CD4-positive, alpha-beta T cell treated with Interleukin-2 at 100 ng/mL for 4 hours (primary cell): ENCODE results near the gene ARHGEF9.

Experiments used
- DNase-seq: peaks from one replicate; pipeline ENCODE4 v3.0.0-alpha.2; 2020; ENCODE audit warnings: low spot score

Gene ARHGEF9

GRCh38 chrX:63746278-63746677 is 38.7 kb downstream of the ARHGEF9 start:
- peak; percentile 53 for DNase-seq

DNA sequence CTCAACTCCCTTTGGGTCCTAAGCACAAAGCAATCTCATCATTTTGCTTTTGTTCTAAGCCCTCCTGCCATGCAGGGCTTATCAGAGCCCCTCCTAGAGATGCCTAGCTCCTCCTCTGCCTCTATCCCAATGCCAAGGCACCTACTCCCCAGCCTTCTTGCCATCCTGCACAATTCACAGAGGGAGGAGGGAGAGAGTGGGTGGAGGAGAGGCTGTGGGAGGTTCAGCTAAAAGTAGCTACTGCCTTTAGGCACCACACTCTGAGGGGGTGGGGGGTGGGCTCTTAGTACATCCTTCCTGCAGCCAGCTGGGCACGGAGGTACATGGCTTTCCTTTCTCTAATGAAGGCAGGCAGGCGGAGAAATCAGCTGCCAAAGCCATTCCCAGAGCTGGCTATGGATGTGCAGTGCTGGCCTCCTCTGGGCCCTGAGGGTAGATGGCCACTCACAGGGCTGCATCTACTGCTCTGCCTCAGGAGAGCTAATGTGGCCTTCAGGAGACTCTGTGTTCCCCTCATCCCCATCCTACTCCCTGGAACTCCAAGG is 40.1 kb downstream of the ARHGEF9 start:
- DNase-seq = no peak

GRCh38 chrX:63743596-63743995 is 41.4 kb downstream of the ARHGEF9 start:
- no peak for DNase-seq

- DNase-seq = no peak
Measured at GRCh38 chrX:63740382-63740781, 44.6 kb downstream of the ARHGEF9 start.

DNA sequence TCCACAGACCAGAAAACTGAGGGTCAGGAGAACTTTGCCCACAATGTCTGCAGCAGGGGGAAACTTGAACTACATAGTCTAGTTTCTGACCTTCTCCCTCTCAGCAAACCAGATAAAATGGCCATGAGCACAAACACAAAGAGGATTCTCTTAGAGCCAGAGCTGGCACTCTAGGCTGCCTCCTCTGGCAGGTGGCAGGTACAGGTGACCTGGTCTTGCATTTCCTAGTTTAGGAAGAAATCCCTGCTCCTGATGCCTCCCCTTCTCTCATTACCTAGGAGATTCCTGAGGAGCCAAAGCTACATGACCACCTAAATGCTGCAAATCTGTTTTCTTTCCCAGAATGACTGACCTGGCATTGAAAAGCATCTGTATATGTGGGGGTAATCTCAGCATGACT is 45.1 kb downstream of the ARHGEF9 start:
- no peak for DNase-seq

DNA sequence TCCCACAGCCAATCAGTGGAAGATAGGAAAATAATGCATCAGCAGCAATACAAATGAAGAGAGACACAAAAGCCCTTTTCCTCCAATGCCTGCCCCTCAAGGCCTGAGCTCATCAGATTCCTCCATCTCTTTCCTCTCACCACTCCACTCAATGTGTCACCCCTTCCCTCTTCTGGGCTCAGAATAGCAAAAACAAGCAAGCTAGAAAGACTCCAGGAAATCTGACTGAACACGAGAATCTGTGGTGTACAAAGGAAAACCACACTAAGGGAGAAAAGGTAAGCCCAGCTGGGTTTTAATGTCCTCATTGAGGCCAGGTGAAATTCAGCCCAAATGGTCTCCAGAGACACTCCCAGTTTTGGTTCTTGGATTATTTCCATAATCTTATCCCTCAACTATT is 46.3 kb downstream of the ARHGEF9 start:
- no peak for DNase-seq

DNA sequence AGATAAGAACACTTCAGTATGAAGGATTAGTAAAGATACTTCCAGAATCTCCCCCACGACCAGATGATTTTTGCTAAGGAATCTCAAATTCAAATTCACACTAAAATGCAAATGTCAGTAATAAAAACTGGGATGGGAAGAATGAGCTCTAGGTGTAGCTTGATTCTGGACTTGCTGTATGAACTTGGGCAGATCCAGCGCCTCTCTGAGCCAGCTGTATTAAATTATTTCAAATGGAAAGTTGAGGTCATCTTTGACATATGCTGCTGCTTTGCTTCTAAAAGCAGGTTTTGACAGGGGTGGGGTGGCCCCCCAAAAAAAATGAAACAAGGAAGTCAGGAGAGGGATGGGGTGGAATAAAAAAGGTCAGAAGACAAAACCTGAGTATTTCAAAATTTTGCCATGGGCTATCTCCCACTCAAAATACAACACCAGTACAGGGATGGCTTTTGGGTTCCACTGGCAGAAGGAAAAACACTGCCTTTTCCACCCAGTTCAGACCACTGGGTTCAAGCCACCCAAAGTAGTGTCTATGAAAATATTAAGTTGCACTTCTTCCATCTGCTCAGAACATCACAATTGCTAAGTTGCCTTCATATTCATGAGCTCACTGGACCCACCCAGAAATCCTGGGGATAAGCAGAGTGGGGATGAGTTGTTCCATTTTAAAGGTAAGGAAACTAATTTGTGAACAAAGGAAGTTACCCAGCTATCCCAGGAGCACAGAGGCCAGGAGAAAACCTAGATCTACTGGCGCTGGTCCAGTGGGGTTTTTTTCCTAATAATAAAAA is 47.7 kb downstream of the ARHGEF9 start:
- no peak for DNase-seq

DNA sequence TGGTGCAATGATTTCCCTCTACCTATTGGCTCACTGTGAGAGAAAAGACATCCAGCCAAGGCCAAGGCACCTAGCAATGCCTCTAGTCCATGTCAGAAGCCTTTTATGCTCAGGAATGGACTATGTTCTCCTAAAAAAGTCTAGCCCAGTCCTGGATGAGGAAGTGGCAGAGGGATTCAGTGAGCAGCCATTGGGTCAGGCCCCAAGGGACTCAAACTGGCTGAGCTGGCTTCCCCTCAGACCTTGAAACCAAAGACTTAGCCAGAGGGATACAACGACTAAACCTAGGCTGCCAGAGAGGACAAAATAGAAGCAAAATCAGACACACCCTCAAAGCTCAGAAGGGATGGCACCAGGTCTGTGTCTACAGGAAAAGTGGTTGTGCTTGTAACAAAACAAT is 49.1 kb downstream of the ARHGEF9 start:
- DNase-seq = no peak

GRCh38 chrX:63720293-63720692 is 64.7 kb downstream of the ARHGEF9 start:
- DNase-seq = no peak

DNA sequence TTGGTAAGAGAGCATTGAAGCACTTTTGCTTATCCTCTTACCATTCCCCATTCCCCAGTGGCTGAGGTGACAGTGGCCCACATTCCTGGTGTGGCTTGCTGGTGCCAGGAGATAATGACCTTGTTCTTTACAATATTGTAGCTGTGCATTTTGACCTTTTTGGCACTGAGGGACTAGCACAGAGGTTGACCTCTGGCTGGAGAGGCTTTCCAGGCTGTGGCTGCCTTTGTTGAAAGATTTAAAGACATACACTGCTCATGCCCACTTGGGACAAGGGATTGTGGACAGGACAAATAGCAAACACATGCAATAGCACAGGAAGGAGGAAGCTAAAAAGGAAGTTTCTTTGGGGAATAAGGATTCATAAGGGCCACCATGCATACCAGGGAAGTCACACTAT is 65.4 kb downstream of the ARHGEF9 start:
- no peak for DNase-seq

- no peak for DNase-seq
Measured at GRCh38 chrX:63718010-63718694, 66.9 kb downstream of the ARHGEF9 start.

DNA sequence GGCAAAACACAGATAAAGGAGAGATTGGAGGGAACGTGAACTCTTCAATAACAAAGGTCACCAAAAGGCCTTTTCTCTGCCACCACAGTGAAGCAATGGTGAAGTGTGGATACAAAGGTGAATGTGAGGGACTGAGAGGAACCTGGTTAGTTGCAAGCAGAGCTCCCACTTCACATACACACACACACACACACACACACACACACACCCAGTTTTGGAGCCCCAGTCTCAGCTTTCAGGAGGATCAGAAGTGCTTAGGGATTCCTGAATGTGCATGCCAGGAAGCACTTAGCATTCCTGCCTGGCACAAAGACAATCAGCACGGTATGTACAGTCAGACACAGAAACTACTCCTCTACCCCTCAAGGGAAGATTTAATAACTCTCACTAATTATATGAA is 71.5 kb downstream of the ARHGEF9 start:
- no peak for DNase-seq

DNA sequence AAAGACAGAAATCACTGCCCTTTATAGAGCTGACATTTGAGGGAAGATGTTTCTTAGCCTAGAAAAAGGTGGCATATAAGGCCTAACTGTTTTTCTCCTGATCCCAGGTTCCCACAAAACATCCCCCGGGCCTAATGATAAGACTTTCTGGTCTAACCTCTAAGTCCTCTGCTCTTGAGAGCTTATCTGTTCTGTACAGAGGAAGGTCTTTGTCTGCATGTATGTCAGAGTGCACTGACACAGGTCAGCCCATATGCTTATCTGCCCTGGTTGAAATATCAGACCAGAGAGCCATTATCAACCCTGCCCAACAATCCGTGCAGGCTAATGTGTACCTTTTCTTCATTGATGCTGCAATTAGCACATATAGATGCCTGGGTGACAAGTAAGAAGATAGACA is 76.2 kb downstream of the ARHGEF9 start:
- DNase-seq = no peak

GRCh38 chrX:63702556-63702955 is 82.5 kb downstream of the ARHGEF9 start:
- DNase-seq = no peak

DNA sequence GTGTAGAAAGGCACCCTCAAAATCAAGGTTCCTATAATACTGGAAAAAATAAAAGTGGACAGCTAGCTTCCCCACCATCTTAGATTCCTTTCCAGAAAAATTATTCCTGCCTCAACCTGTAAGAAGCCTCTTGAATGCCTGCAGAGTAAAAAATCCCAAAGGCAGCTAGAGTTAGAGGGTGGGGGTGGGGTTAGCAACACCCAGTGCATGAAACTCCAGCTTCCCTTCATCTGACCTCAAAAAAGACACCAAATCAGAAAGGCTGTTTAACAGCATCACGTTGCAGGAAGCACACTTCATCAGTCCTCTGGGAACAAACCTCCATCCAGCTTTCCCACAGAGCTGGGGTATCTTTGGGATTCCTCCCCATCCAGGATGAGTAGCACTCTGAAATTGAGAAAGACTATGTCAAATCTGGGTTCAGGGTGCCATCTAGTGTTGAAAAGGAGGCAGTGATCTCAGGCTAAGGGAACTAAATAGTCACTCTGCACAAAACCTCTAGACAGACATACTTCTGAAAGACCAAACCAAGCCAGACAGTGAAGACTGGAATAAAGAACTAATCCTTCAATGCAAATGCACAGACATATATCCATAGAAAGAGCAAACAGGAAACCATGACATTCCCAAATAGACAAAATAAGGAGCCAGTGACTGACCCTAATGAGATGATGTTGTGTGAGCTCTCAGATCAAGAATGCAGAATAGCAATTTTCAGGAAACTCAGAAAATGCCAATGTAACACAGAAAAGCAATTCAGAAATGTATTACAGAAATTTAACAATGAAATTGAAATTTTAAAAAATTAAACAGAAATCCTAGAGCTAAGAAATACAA is 97.9 kb downstream of the ARHGEF9 start:
- peak; percentile 43 for DNase-seq

GRCh38 chrX:63680423-63680822 is 104.6 kb downstream of the ARHGEF9 start:
- no peak for DNase-seq

GRCh38 chrX:63679432-63679831 is 105.6 kb downstream of the ARHGEF9 start:
- no peak for DNase-seq

DNA sequence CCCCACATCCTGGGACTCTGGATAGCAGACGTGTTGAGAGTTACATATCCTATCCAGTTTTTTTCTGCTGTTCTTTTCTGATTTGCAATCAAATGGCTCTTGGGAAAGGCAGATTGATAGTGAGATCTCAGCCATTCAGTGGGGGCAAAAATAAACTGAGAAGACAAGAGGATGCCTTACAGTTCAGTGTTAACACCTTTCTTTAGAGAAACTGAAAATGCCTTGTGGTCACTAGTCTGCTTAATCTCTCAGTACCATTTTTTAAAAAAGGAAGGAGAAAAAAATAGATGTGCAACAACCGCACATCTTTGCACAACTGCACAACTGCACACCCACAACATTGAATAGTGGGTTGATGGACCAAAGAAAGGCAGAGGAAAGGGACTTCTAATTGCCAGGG is 109.3 kb downstream of the ARHGEF9 start:
- no peak for DNase-seq

- DNase-seq = no peak
Measured at GRCh38 chrX:63673896-63674295, 111.1 kb downstream of the ARHGEF9 start.

GRCh38 chrX:63664741-63665140 is 120.3 kb downstream of the ARHGEF9 start:
- no peak for DNase-seq

DNA sequence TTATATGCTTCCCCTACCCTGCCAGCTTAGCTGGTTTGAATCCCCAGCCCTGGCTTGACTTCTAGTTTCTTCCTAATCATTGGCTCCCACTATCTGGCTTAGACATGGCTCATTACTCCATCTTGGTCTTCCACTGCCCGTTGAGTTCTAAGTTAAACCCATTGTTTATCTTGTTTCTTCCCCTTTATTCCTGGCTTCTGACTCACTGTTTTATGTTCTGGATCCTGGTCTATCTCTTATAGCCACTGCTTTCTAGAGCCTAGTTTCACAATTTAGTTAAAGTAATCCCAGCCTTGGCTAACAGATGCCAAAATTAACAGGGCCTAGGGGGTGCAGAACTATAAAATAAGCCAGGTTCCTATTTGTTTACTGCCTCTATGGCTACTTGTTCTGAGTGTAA is 120.9 kb downstream of the ARHGEF9 start:
- no peak for DNase-seq

GRCh38 chrX:63661676-63662075 is 123.3 kb downstream of the ARHGEF9 start:
- no peak for DNase-seq

GRCh38 chrX:63658920-63659319 is 126.1 kb downstream of the ARHGEF9 start:
- no peak for DNase-seq
